Activated CD8-positive, alpha-beta memory T cell treated with anti-CD3 and anti-CD28 coated beads, Interleukin-2, amount 10 ng/mL, durations not matched to agents 7 days and 5 days (primary cell): ENCODE results near the gene GRAMD2A. TPM values are rescaled to one million over a fixed set of nuclear protein-coding genes. Genes with fewer than 3 reads are reported as not detected.

Source experiments
- ATAC-seq: fragments of 150-1000 bp; cut with Tn5 transposase; one replicate; pipeline ENCODE4 v1.10.0; 2021; ENCODE audit warnings: moderate library complexity
- CTCF ChIA-PET: fragments of 350-600 bp; sonication (Branson Sonifier 250); formaldehyde crosslinking; loops from one replicate; lab custom pipeline; 2021; ENCODE audit warnings: antibody characterized with exemption; lab: Charles Lee
- DNase-seq: peaks from one replicate; pipeline ENCODE4 v3.0.0-alpha.2; 2020
- H3K27ac Mint-ChIP-seq: one replicate; pipeline ENCODE4 v1.8.0; 2021; ENCODE audit warnings: mild to moderate bottlenecking, mixed read lengths
- H3K27me3 Mint-ChIP-seq: one replicate; pipeline ENCODE4 v1.8.0; 2021; ENCODE audit warnings: mixed read lengths
- H3K36me3 Mint-ChIP-seq: one replicate; pipeline ENCODE4 v1.8.0; 2021; ENCODE audit warnings: mild to moderate bottlenecking, mixed read lengths
- H3K4me1 Mint-ChIP-seq: one replicate; pipeline ENCODE4 v1.8.0; 2021; ENCODE audit warnings: mixed read lengths
- H3K4me3 Mint-ChIP-seq: one replicate; pipeline ENCODE4 v1.8.0; 2021; ENCODE audit warnings: mild to moderate bottlenecking, moderate library complexity, mixed read lengths
- H3K9me3 Mint-ChIP-seq: one replicate; pipeline ENCODE4 v1.8.0; 2022; ENCODE audit warnings: low read depth, mixed read lengths
- total RNA-seq, 2 experiments: library from RNA; stranded (reverse); gene quantifications; one replicate each; pipeline ENCODE4 v1.2.3, GENCODE V29; 2021

GRAMD2A gene
- total RNA-seq, 2 experiments from 2014 or later, result not detected

- no peaks in the 10 kb centered on the region for H3K36me3 Mint-ChIP-seq
- ATAC-seq (no peak), DNase-seq (no peak)
- H3K27ac Mint-ChIP-seq, result no peak overlapping the region
- no peaks in the 10 kb centered on the region for H3K9me3 Mint-ChIP-seq
- H3K4me3 Mint-ChIP-seq, result no peak overlapping the region
- no peaks in the 10 kb centered on the region for H3K27me3 Mint-ChIP-seq
- CTCF ChIA-PET, result no interaction called here
- H3K4me1 Mint-ChIP-seq, result no peaks in the 10 kb centered on the region
Measured at GRCh38 chr15:72127724-72128322, 69.8 kb downstream of the GRAMD2A start.

GRCh38 chr15:72124218-72124617, 73.4 kb downstream of the GRAMD2A start:
- DNase-seq (no peak), ATAC-seq (no peak)
- Mint-ChIP-seq H3K27ac (no peak overlapping the region), H3K4me3 (no peak overlapping the region), H3K4me1 (peaks cover 3% of the 10 kb centered on the region), H3K36me3 (peaks cover 2% of the 10 kb centered on the region), H3K9me3 (no peaks in the 10 kb centered on the region), H3K27me3 (no peaks in the 10 kb centered on the region)
- CTCF ChIA-PET, result no interaction called here

GRCh38 chr15:72118017-72118978, 79.3 kb downstream of the GRAMD2A start, which contains the start of the genes MYO9A and SENP8:
MYO9A (minus strand) TSS chr15:72118150; CDS start chr15:72046563, 71,587 bp downstream.
SENP8 (plus strand) TSS chr15:72118403; CDS start chr15:72139624, 21,221 bp downstream.
- CTCF ChIA-PET, result interaction anchor here (1.9 kb wide), 1 partner anchor 375 kb away, joined by 6 read pairs; no protein-coding TSS in a partner anchor

GRCh38 chr15:72117486-72118016, 80.0 kb downstream of the GRAMD2A start:
- H3K9me3 Mint-ChIP-seq, result no peaks in the 10 kb centered on the region
- H3K4me3 Mint-ChIP-seq, result peak overlapping the region; percentile 92
- peaks cover 3% of the 10 kb centered on the region for H3K27me3 Mint-ChIP-seq
- H3K36me3 Mint-ChIP-seq, result peaks cover 2% of the 10 kb centered on the region
- peak; percentile 83 for DNase-seq
- ATAC-seq, result peak; percentile 77
- peaks cover 28% of the 10 kb centered on the region for H3K4me1 Mint-ChIP-seq
- peak overlapping the region; percentile 89 for H3K27ac Mint-ChIP-seq
- CTCF ChIA-PET, result interaction anchor here (1.5 to 1.9 kb wide), 2 partner anchors 336 to 374 kb away, joined by 3 to 6 read pairs; no protein-coding TSS in a partner anchor

More at GRCh38 chr15:72118017-72118978, 79.3 kb downstream of the GRAMD2A start, which contains the start of the genes MYO9A and SENP8:
- Mint-ChIP-seq H3K27me3 (peaks cover 3% of the 10 kb centered on the region), H3K27ac (peak within 1 kb of the TSS; percentile 98), H3K9me3 (no peaks in the 10 kb centered on the region), H3K36me3 (peaks cover 2% of the 10 kb centered on the region), H3K4me1 (peaks cover 28% of the 10 kb centered on the region), H3K4me3 (peak within 1 kb of the TSS; percentile 92)
- ATAC-seq (peak; percentile 74), DNase-seq (peak; percentile 99)

- CTCF ChIA-PET, result interaction anchor here (1.5 to 1.9 kb wide), 2 partner anchors 336 to 373 kb away, joined by 3 to 6 read pairs; no protein-coding TSS in a partner anchor
- Mint-ChIP-seq H3K4me1 (peaks cover 28% of the 10 kb centered on the region), H3K27me3 (peaks cover 3% of the 10 kb centered on the region), H3K36me3 (peaks cover 2% of the 10 kb centered on the region), H3K9me3 (no peaks in the 10 kb centered on the region), H3K27ac (peak overlapping the region; percentile 89), H3K4me3 (peak overlapping the region; percentile 92)
- ATAC-seq (no peak), DNase-seq (no peak)
Measured at GRCh38 chr15:72116731-72117485, 80.7 kb downstream of the GRAMD2A start.

GRCh38 chr15:72113347-72114031, 84.1 kb downstream of the GRAMD2A start:
- CTCF ChIA-PET, result no interaction called here
- Mint-ChIP-seq H3K27me3 (peaks cover 3% of the 10 kb centered on the region), H3K9me3 (no peaks in the 10 kb centered on the region), H3K36me3 (no peaks in the 10 kb centered on the region), H3K4me3 (no peak overlapping the region), H3K27ac (no peak overlapping the region), H3K4me1 (peaks cover 17% of the 10 kb centered on the region)
- ATAC-seq, result no peak
- DNase-seq, result no peak

GRCh38 chr15:72112805-72113204, 84.8 kb downstream of the GRAMD2A start:
- ATAC-seq, result no peak
- Mint-ChIP-seq H3K4me1 (peaks cover 17% of the 10 kb centered on the region), H3K4me3 (no peak overlapping the region), H3K27me3 (peaks cover 3% of the 10 kb centered on the region), H3K27ac (no peak overlapping the region), H3K36me3 (no peaks in the 10 kb centered on the region), H3K9me3 (no peaks in the 10 kb centered on the region)
- no peak for DNase-seq
- CTCF ChIA-PET, result no interaction called here

- Mint-ChIP-seq H3K9me3 (no peaks in the 10 kb centered on the region), H3K36me3 (no peaks in the 10 kb centered on the region), H3K4me3 (no peak overlapping the region), H3K4me1 (peaks cover 16% of the 10 kb centered on the region), H3K27me3 (peaks cover 3% of the 10 kb centered on the region), H3K27ac (no peak overlapping the region)
- CTCF ChIA-PET, result no interaction called here
- ATAC-seq (no peak), DNase-seq (no peak)
Measured at GRCh38 chr15:72112116-72112515, 85.5 kb downstream of the GRAMD2A start.

GRCh38 chr15:72110355-72110754, 87.2 kb downstream of the GRAMD2A start:
- peaks cover 3% of the 10 kb centered on the region for H3K4me1 Mint-ChIP-seq
- no peak for DNase-seq
- CTCF ChIA-PET, result interaction anchor here (0.7 kb wide), 1 partner anchor 107 kb away, joined by 4 read pairs; no protein-coding TSS in a partner anchor
- H3K36me3 Mint-ChIP-seq, result no peaks in the 10 kb centered on the region
- H3K9me3 Mint-ChIP-seq, result no peaks in the 10 kb centered on the region
- no peak overlapping the region for H3K4me3 Mint-ChIP-seq
- no peak for ATAC-seq
- no peak overlapping the region for H3K27ac Mint-ChIP-seq
- peaks cover 2% of the 10 kb centered on the region for H3K27me3 Mint-ChIP-seq

Other genes starting within 250 kb of the GRAMD2A start
- 10 to 100 TPM; 15.3 to 23.4 TPM for gene MYO9A, start 79.6 kb downstream of the GRAMD2A start, total RNA-seq
- 1 to 10 TPM; 1.1 to 1.4 TPM for gene SENP8, start 79.4 kb downstream of the GRAMD2A start, total RNA-seq
- gene PKM, start 33.4 kb upstream of the GRAMD2A start, total RNA-seq, result 1,000 to 10,000 TPM; 1,010 to 1,764 TPM
- 10 to 100 TPM; 55.5 to 66.6 TPM for gene PARP6, start 74.8 kb upstream of the GRAMD2A start, total RNA-seq
- gene CELF6, start 122.4 kb upstream of the GRAMD2A start, total RNA-seq, result under 1 TPM; 0.29 to 0.33 TPM
- gene HEXA, start 178.2 kb upstream of the GRAMD2A start, total RNA-seq, result 10 to 100 TPM; 92.1 to 95.5 TPM
- not detected for gene TMEM202, start 200.5 kb upstream of the GRAMD2A start, total RNA-seq